ENCODE results near the gene PLEKHA6.

DNA sequence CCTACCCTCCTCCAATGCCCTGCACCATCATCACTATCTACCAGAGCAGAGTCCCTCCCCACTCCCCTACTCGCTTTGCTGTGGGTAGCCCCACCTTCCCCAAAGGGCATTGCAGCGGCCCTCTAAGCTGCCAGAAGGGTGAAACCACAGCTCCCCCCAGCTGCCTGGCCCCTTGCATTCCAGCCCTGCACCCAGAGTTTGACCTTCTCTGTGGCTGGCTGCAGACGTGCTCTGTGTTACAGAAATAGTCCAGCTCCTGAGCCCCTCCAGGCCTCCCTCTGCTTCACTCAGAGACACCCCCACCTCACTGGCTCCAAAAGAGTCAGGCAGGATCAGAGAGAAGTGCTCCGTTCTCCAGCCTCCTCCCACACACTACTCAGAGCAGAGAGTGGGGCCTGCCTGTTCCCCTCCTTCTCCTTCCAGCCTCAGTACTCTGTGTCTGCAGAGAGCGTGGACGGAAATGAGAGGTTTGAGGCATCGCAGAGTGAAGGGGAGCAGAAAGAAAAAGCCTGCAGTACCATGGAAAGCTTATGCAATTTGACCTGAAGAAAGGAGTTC, 63.2 kb downstream of the PLEKHA6 start:
- TF ChIP-seq, protein P1, sequence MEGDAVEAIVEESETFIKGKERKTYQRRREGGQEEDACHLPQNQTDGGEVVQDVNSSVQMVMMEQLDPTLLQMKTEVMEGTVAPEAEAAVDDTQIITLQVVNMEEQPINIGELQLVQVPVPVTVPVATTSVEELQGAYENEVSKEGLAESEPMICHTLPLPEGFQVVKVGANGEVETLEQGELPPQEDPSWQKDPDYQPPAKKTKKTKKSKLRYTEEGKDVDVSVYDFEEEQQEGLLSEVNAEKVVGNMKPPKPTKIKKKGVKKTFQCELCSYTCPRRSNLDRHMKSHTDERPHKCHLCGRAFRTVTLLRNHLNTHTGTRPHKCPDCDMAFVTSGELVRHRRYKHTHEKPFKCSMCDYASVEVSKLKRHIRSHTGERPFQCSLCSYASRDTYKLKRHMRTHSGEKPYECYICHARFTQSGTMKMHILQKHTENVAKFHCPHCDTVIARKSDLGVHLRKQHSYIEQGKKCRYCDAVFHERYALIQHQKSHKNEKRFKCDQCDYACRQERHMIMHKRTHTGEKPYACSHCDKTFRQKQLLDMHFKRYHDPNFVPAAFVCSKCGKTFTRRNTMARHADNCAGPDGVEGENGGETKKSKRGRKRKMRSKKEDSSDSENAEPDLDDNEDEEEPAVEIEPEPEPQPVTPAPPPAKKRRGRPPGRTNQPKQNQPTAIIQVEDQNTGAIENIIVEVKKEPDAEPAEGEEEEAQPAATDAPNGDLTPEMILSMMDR (conservative IDR thresholded peaks at IDR 0.05) = no peak
- no peak for TF ChIP-seq ZFX (IDR thresholded peaks at IDR 0.05)
